WTC11 (cell line): Measurements from ENCODE around the gene DAZAP2. TPM values are rescaled to one million over a fixed set of nuclear protein-coding genes. Genes with fewer than 3 reads are reported as not detected.

Source experiments
- ATAC-seq: fragments of 200-7000 bp; cut with Tn5 transposase; 2 replicates; pipeline ENCODE4 v1.10.0; 2021; ENCODE audit warnings: mild to moderate bottlenecking, moderate library complexity
- CTCF ChIA-PET: fragments of 300-600 bp; sonication (Branson Sonifier 250); formaldehyde crosslinking; loops from one replicate; lab custom pipeline; 2021; ENCODE audit warnings: antibody characterized with exemption; lab: Charles Lee
- POLR2A ChIA-PET: fragments of 350-600 bp; sonication (Branson Sonifier 250); formaldehyde crosslinking; loops from one replicate; lab custom pipeline; 2021; ENCODE audit warnings: antibody characterized with exemption; lab: Charles Lee
- DNase-seq: peaks from one replicate; pipeline ENCODE4 v3.0.0; 2021; ENCODE audit warnings: low spot score
- H3K27ac Mint-ChIP-seq: 2 replicates; pipeline ENCODE4 v1.8.0; 2021; ENCODE audit warnings: mixed read lengths
- H3K27me3 Mint-ChIP-seq: 2 replicates; pipeline ENCODE4 v1.8.0; 2021; ENCODE audit warnings: low read depth, mild to moderate bottlenecking, moderate library complexity, mixed read lengths
- H3K36me3 Mint-ChIP-seq: 2 replicates; pipeline ENCODE4 v1.8.0; 2021; ENCODE audit warnings: mixed read lengths
- H3K4me1 Mint-ChIP-seq: 2 replicates; pipeline ENCODE4 v1.8.0; 2022; ENCODE audit warnings: mixed read lengths
- H3K4me3 Mint-ChIP-seq: 2 replicates; pipeline ENCODE4 v1.8.0; 2021; ENCODE audit warnings: mild to moderate bottlenecking, moderate library complexity, mixed read lengths
- H3K9me3 Mint-ChIP-seq: 2 replicates; pipeline ENCODE4 v1.8.0; 2021; ENCODE audit warnings: mixed read lengths
- ATF1 ChIP-seq: sonication (generic); formaldehyde crosslinking; IDR thresholded peaks from 2 replicates; pipeline ENCODE4 v1.8.1; 2023; ENCODE audit warnings: mild to moderate bottlenecking, moderate library complexity, missing genetic modification reagents
- CBFB ChIP-seq: sonication (generic); formaldehyde crosslinking; IDR thresholded peaks from 2 replicates; pipeline ENCODE4 v1.8.1; 2022; ENCODE audit warnings: mild to moderate bottlenecking, low read depth, missing genetic modification reagents
- ESRRA ChIP-seq: sonication (generic); formaldehyde crosslinking; IDR thresholded peaks from 2 replicates; pipeline ENCODE4 v1.8.1; 2022; ENCODE audit warnings: mild to moderate bottlenecking, missing genetic modification reagents, borderline replicate concordance
- HMGA2 ChIP-seq: fragments of 250-450 bp; sonication (Bioruptor Pico); IDR thresholded peaks from 2 replicates; pipeline ENCODE4 v1.4.0; 2021; ENCODE audit warnings: mild to moderate bottlenecking, moderate library complexity
- MYBL2 ChIP-seq: sonication (generic); formaldehyde crosslinking; IDR thresholded peaks from 2 replicates; pipeline ENCODE4 v1.8.1; 2023; ENCODE audit warnings: mild to moderate bottlenecking, moderate library complexity, missing genetic modification reagents
- NFE2L1 ChIP-seq: sonication (generic); formaldehyde crosslinking; IDR thresholded peaks from 2 replicates; pipeline ENCODE4 v1.8.1; 2023; ENCODE audit warnings: missing genetic modification reagents
- NFYB ChIP-seq: sonication (generic); formaldehyde crosslinking; conservative IDR thresholded peaks from 2 replicates; pipeline ENCODE4 v1.8.0; 2022; ENCODE audit warnings: low read depth, missing genetic modification reagents
- NR3C1 ChIP-seq: sonication (generic); formaldehyde crosslinking; conservative IDR thresholded peaks from 2 replicates; pipeline ENCODE4 v1.8.1; 2023; ENCODE audit warnings: low read depth, mild to moderate bottlenecking, missing genetic modification reagents
- PRRX2 ChIP-seq: fragments of 250-450 bp; sonication (Bioruptor Pico); IDR thresholded peaks from 2 replicates; pipeline ENCODE4 v1.8.0; 2021; ENCODE audit warnings: mild to moderate bottlenecking
- SMAD4 ChIP-seq: sonication (generic); formaldehyde crosslinking; IDR thresholded peaks from 2 replicates; pipeline ENCODE4 v1.8.0; 2022; ENCODE audit warnings: mild to moderate bottlenecking, missing genetic modification reagents
- SP1 ChIP-seq: sonication (generic); formaldehyde crosslinking; conservative IDR thresholded peaks from 2 replicates; pipeline ENCODE4 v1.8.1; 2022; ENCODE audit warnings: missing genetic modification reagents
- ZNF138 ChIP-seq: sonication (generic); formaldehyde crosslinking; conservative IDR thresholded peaks from 2 replicates; pipeline ENCODE4 v1.8.1; 2022; ENCODE audit warnings: mild to moderate bottlenecking, moderate library complexity, missing genetic modification reagents
- ZNF232 ChIP-seq: sonication (generic); formaldehyde crosslinking; IDR thresholded peaks from 2 replicates; pipeline ENCODE4 v1.8.0; 2022; ENCODE audit warnings: mild to moderate bottlenecking, missing genetic modification reagents
- ZNF317 ChIP-seq: sonication (generic); formaldehyde crosslinking; IDR thresholded peaks from 2 replicates; pipeline ENCODE4 v1.8.1; 2023; ENCODE audit warnings: low read depth, mild to moderate bottlenecking, moderate library complexity, missing genetic modification reagents, borderline replicate concordance
- ZNF416 ChIP-seq: fragments of 250-450 bp; sonication (Bioruptor Pico); IDR thresholded peaks from 2 replicates; pipeline ENCODE4 v1.9.0; 2021; ENCODE audit warnings: mild to moderate bottlenecking, inconsistent platforms
- ZNF423 ChIP-seq: fragments of 250-450 bp; sonication (Bioruptor Pico); IDR thresholded peaks from 2 replicates; pipeline ENCODE4 v2.1.2; 2022; ENCODE audit warnings: mild to moderate bottlenecking, moderate library complexity
- ZNF671 ChIP-seq: fragments of 250-450 bp; sonication (Bioruptor Pico); IDR thresholded peaks from 2 replicates; pipeline ENCODE4 v1.8.0; 2021; ENCODE audit warnings: mild to moderate bottlenecking
- total RNA-seq: library from RNA; stranded (reverse); gene quantifications from 3 replicates; pipeline ENCODE4 v1.2.3, GENCODE V29; 2021
- TF ChIP-seq, protein P1 (sequence below): fragments of 250-450 bp; sonication (Bioruptor Pico); IDR thresholded peaks from 2 replicates; pipeline ENCODE4 v1.9.0; 2021; ENCODE audit warnings: mild to moderate bottlenecking, borderline replicate concordance
- TF ChIP-seq, protein P2 (sequence below): sonication (generic); formaldehyde crosslinking; IDR thresholded peaks from 2 replicates; pipeline ENCODE4 v1.8.1; 2022; ENCODE audit warnings: missing genetic modification reagents, borderline replicate concordance
- TF ChIP-seq, protein P3 (sequence below): fragments of 250-450 bp; sonication (Bioruptor Pico); IDR thresholded peaks from 2 replicates; pipeline ENCODE4 v2.1.2; 2022; ENCODE audit warnings: mild to moderate bottlenecking, moderate library complexity
- TF ChIP-seq, protein P4 (sequence below): sonication (generic); formaldehyde crosslinking; IDR thresholded peaks from 2 replicates; pipeline ENCODE4 v1.8.0; 2023; ENCODE audit warnings: mild to moderate bottlenecking, missing genetic modification reagents
- TF ChIP-seq, protein P5 (sequence below): sonication (generic); formaldehyde crosslinking; IDR thresholded peaks from 2 replicates; pipeline ENCODE4 v1.8.1; 2023; ENCODE audit warnings: mild to moderate bottlenecking, moderate library complexity, missing genetic modification reagents
- TF ChIP-seq, protein P6 (sequence below): fragments of 200-600 bp; IDR thresholded peaks from 2 replicates; pipeline ENCODE4 v1.8.0; 2022; ENCODE audit warnings: antibody characterized with exemption

The DAZAP2 gene
- total RNA-seq, 1 experiment from 2014 or later, result 35.8 TPM

DNA sequence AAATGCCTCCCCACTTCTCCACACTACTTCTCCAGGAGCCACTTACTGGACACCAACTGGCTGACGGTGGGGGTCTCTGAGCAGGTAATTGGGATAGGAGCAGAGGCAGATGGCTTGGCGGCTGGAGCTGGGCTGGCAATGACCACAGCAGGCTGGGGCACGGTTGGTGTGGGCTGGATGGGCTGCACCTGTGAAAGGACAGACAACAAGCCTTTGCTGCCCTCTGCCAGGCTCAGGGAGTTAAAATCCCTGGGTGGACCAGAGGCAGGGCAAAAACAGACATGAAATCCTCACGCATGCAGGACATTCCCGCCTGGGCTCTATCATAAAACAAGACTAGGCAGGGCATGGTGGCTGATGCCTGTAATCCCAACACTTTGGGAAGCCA lies 46.3 kb upstream of the DAZAP2 start:
- Mint-ChIP-seq H3K4me3 (no peak overlapping the region), H3K27ac (no peak overlapping the region), H3K36me3 (no peaks in the 10 kb centered on the region), H3K27me3 (no peaks in the 10 kb centered on the region), H3K9me3 (no peaks in the 10 kb centered on the region), H3K4me1 (0 out of 2 replicates have a peak, but pooled peaks cover 2% of the 10 kb centered on the region)
- DNase-seq, result no peak
- no peak for TF ChIP-seq SMAD4 (CRISPR knock-in tag)
- TF ChIP-seq NFYB, result no peak
- no peak for TF ChIP-seq ZNF317
- no peak for TF ChIP-seq MYBL2
- TF ChIP-seq ATF1 (CRISPR knock-in tag), result no peak
- TF ChIP-seq ZNF671 (CRISPR knock-in tag), result no peak
- TF ChIP-seq, protein P1, sequence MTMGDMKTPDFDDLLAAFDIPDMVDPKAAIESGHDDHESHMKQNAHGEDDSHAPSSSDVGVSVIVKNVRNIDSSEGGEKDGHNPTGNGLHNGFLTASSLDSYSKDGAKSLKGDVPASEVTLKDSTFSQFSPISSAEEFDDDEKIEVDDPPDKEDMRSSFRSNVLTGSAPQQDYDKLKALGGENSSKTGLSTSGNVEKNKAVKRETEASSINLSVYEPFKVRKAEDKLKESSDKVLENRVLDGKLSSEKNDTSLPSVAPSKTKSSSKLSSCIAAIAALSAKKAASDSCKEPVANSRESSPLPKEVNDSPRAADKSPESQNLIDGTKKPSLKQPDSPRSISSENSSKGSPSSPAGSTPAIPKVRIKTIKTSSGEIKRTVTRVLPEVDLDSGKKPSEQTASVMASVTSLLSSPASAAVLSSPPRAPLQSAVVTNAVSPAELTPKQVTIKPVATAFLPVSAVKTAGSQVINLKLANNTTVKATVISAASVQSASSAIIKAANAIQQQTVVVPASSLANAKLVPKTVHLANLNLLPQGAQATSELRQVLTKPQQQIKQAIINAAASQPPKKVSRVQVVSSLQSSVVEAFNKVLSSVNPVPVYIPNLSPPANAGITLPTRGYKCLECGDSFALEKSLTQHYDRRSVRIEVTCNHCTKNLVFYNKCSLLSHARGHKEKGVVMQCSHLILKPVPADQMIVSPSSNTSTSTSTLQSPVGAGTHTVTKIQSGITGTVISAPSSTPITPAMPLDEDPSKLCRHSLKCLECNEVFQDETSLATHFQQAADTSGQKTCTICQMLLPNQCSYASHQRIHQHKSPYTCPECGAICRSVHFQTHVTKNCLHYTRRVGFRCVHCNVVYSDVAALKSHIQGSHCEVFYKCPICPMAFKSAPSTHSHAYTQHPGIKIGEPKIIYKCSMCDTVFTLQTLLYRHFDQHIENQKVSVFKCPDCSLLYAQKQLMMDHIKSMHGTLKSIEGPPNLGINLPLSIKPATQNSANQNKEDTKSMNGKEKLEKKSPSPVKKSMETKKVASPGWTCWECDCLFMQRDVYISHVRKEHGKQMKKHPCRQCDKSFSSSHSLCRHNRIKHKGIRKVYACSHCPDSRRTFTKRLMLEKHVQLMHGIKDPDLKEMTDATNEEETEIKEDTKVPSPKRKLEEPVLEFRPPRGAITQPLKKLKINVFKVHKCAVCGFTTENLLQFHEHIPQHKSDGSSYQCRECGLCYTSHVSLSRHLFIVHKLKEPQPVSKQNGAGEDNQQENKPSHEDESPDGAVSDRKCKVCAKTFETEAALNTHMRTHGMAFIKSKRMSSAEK (CRISPR knock-in tag), result no peak
- TF ChIP-seq ZNF416 (CRISPR knock-in tag), result no peak
- no peak for TF ChIP-seq ZNF423 (CRISPR knock-in tag)
- TF ChIP-seq NR3C1 (CRISPR knock-in tag), result no peak
- TF ChIP-seq, protein P2, sequence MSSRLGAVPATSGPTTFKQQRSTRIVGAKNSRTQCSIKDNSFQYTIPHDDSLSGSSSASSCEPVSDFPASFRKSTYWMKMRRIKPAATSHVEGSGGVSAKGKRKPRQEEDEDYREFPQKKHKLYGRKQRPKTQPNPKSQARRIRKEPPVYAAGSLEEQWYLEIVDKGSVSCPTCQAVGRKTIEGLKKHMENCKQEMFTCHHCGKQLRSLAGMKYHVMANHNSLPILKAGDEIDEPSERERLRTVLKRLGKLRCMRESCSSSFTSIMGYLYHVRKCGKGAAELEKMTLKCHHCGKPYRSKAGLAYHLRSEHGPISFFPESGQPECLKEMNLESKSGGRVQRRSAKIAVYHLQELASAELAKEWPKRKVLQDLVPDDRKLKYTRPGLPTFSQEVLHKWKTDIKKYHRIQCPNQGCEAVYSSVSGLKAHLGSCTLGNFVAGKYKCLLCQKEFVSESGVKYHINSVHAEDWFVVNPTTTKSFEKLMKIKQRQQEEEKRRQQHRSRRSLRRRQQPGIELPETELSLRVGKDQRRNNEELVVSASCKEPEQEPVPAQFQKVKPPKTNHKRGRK (CRISPR knock-in tag), result no peak
- TF ChIP-seq HMGA2 (CRISPR knock-in tag), result no peak
- TF ChIP-seq ZNF232, result no peak
- ChIA-PET CTCF (interaction anchor here (1.0 kb wide), 1 partner anchor 149 kb away, joined by 4 read pairs; no protein-coding TSS in a partner anchor), POLR2A (no interaction called here)
- ATAC-seq, result no peak

DNA sequence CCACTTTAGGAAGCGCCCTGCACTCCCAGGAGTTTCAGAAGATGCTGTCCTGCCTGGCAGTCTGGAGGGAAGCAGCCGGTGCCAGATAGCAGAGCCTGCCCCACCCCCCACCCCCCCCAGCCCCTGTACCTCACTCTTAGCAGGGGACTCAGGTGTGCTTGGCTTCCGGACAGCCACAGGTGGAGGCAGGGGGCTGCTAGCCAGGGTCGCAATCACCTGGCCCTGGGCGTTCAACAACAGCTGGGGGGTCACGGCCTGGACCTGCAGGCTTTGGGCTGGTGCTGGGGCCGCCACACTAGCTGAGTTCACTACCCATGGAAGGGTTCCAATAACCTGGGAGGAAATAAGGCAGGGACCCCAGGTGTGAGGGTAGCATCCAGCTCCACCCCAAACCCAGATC lies 42.8 kb upstream of the DAZAP2 start:
- Mint-ChIP-seq H3K27ac (no peak overlapping the region), H3K27me3 (no peaks in the 10 kb centered on the region), H3K9me3 (no peaks in the 10 kb centered on the region), H3K36me3 (no peaks in the 10 kb centered on the region), H3K4me3 (no peak overlapping the region), H3K4me1 (no peaks in the 10 kb centered on the region)
- CTCF ChIA-PET, result no interaction called here
- no peak for ATAC-seq
- POLR2A ChIA-PET, result no interaction called here
- DNase-seq, result no peak
- TF ChIP-seq PRRX2 (CRISPR knock-in tag) (no peak), SP1 (no peak), HMGA2 (CRISPR knock-in tag) (no peak), ZNF138 (CRISPR knock-in tag) (no peak), CBFB (CRISPR knock-in tag) (no peak), NR3C1 (CRISPR knock-in tag) (no peak), NFE2L1 (CRISPR knock-in tag) (no peak), ESRRA (CRISPR knock-in tag) (no peak)
- TF ChIP-seq, protein P3, sequence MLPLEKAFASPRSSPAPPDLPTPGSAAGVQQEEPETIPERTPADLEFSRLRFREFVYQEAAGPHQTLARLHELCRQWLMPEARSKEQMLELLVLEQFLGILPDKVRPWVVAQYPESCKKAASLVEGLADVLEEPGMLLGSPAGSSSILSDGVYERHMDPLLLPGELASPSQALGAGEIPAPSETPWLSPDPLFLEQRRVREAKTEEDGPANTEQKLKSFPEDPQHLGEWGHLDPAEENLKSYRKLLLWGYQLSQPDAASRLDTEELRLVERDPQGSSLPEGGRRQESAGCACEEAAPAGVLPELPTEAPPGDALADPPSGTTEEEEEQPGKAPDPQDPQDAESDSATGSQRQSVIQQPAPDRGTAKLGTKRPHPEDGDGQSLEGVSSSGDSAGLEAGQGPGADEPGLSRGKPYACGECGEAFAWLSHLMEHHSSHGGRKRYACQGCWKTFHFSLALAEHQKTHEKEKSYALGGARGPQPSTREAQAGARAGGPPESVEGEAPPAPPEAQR, result no peak
- TF ChIP-seq, protein P4, sequence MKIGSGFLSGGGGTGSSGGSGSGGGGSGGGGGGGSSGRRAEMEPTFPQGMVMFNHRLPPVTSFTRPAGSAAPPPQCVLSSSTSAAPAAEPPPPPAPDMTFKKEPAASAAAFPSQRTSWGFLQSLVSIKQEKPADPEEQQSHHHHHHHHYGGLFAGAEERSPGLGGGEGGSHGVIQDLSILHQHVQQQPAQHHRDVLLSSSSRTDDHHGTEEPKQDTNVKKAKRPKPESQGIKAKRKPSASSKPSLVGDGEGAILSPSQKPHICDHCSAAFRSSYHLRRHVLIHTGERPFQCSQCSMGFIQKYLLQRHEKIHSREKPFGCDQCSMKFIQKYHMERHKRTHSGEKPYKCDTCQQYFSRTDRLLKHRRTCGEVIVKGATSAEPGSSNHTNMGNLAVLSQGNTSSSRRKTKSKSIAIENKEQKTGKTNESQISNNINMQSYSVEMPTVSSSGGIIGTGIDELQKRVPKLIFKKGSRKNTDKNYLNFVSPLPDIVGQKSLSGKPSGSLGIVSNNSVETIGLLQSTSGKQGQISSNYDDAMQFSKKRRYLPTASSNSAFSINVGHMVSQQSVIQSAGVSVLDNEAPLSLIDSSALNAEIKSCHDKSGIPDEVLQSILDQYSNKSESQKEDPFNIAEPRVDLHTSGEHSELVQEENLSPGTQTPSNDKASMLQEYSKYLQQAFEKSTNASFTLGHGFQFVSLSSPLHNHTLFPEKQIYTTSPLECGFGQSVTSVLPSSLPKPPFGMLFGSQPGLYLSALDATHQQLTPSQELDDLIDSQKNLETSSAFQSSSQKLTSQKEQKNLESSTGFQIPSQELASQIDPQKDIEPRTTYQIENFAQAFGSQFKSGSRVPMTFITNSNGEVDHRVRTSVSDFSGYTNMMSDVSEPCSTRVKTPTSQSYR (CRISPR knock-in tag), result no peak
- TF ChIP-seq, protein P5, sequence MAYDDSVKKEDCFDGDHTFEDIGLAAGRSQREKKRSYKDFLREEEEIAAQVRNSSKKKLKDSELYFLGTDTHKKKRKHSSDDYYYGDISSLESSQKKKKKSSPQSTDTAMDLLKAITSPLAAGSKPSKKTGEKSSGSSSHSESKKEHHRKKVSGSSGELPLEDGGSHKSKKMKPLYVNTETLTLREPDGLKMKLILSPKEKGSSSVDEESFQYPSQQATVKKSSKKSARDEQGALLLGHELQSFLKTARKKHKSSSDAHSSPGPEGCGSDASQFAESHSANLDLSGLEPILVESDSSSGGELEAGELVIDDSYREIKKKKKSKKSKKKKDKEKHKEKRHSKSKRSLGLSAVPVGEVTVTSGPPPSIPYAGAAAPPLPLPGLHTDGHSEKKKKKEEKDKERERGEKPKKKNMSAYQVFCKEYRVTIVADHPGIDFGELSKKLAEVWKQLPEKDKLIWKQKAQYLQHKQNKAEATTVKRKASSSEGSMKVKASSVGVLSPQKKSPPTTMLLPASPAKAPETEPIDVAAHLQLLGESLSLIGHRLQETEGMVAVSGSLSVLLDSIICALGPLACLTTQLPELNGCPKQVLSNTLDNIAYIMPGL, result no peak
- TF ChIP-seq, protein P6, sequence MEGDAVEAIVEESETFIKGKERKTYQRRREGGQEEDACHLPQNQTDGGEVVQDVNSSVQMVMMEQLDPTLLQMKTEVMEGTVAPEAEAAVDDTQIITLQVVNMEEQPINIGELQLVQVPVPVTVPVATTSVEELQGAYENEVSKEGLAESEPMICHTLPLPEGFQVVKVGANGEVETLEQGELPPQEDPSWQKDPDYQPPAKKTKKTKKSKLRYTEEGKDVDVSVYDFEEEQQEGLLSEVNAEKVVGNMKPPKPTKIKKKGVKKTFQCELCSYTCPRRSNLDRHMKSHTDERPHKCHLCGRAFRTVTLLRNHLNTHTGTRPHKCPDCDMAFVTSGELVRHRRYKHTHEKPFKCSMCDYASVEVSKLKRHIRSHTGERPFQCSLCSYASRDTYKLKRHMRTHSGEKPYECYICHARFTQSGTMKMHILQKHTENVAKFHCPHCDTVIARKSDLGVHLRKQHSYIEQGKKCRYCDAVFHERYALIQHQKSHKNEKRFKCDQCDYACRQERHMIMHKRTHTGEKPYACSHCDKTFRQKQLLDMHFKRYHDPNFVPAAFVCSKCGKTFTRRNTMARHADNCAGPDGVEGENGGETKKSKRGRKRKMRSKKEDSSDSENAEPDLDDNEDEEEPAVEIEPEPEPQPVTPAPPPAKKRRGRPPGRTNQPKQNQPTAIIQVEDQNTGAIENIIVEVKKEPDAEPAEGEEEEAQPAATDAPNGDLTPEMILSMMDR, result no peak
